ENCODE results near the gene CHIT1. TPM values are rescaled to one million over a fixed set of nuclear protein-coding genes. Genes with fewer than 3 reads are reported as not detected.

CHIT1 gene
- total RNA-seq, 1 experiment from 2014 or later: not detected

DNA sequence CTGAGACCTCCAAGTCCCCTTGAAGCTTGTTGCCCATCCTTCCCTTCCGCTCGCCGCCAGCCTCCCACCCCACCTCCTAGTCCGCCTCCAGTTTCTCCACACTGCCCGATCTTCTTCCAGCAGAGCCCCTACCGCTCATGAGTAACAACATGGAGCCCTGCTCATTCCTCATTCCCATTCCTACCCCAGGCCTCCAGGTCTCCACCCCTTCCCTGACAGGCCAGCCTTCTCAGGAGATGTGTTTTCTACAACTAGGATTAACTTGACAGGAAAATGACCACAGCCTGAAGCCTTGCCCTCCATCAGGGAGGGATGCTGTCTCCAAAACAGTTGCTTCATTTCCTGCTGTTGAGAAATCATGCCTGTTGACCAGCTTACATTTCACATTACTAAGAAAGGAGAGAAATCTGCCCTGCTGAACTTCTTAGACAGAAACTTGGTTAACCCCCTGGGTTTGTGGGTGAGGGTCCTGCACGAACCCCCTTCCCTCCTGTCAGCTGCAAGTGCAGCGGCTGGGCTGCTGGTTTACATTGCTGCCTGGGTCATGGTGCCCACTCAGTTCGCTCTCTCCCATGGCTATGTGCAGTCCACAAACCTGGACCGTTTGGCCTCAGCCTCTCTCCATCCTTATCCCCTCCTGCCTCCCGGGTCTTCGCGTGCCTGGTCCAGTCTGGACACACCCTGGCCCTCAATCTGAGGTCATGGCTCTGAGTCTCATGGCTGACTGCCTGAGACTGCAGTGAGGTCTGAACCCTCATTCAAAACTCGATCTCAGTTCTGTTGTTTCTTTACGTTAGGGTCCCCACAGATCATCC lies 26.8 kb downstream of the CHIT1 start:
- Histone ChIP-seq H4K20me1 (ENCODE audit: insufficient read depth) (no peaks in the 10 kb centered on the region), H3K9ac (ENCODE audit: low read length) (no peak overlapping the region), H3K9me2 (ENCODE audit: insufficient read depth) (no peaks in the 10 kb centered on the region), H3K27ac (ENCODE audit: low read depth, low read length) (no peak overlapping the region), H2AFZ (ENCODE audit: low read depth, low read length, poor library complexity, severe bottlenecking) (no peak overlapping the region), H3K79me2 (ENCODE audit: insufficient read depth, low read length) (no peaks in the 10 kb centered on the region), H3K4me1 (ENCODE audit: control insufficient read depth in 1 of 2, insufficient read depth in 2 of 2, low read length in 2 of 2) (peaks cover 0 to 5% of the 10 kb centered on the region in 2 experiments; a peak in 2 of 4 replicates), H3K4me2 (ENCODE audit: low read length) (no peak overlapping the region), H3K27me3 (ENCODE audit: insufficient read depth, low read length) (no peaks in the 10 kb centered on the region), H3K36me3 (ENCODE audit: control insufficient read depth in 1 of 2, insufficient read depth in 2 of 2, low read length in 2 of 2) (no peaks in the 10 kb centered on the region), H3K9me3 (ENCODE audit: control insufficient read depth in 1 of 2, insufficient read depth in 1 of 2, low read depth in 1 of 2, low read length in 2 of 2) (no peaks in the 10 kb centered on the region), H3K4me3 (replicated peaks in 1 of 2; ENCODE audit: low read depth in 1 of 2, low read length in 2 of 2) (no peak overlapping the region)
- intact Hi-C loops (cut with micrococcal nuclease): no loop called here
- DNase-seq (ENCODE audit: low read depth, low spot score) (no peak), ATAC-seq (no peak)
- ChIA-PET RAD21 (ENCODE audit: low non-redundant PET in 1 of 2, low total read pairs in 2 of 2, uncharacterized antibody in 2 of 2, unreplicated experiment in 2 of 2) (no interaction called here), POLR2A (no interaction called here), CTCF (no interaction called here)
- no peak for TF ChIP-seq EGR1 (IDR thresholded peaks at IDR 0.05; ENCODE audit: low read depth)
- no peak for TF ChIP-seq ZFX (IDR thresholded peaks at IDR 0.05)
- no peak for TF ChIP-seq RAD21 (IDR thresholded peaks at IDR 0.05; ENCODE audit: low read depth)
- no peak for TF ChIP-seq POLR2AphosphoS5 (IDR thresholded peaks at IDR 0.05; ENCODE audit: low read depth, low read length)
- TF ChIP-seq, protein P1, sequence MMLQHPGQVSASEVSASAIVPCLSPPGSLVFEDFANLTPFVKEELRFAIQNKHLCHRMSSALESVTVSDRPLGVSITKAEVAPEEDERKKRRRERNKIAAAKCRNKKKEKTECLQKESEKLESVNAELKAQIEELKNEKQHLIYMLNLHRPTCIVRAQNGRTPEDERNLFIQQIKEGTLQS (IDR thresholded peaks at IDR 0.05): no peak
- TF ChIP-seq, protein P2, sequence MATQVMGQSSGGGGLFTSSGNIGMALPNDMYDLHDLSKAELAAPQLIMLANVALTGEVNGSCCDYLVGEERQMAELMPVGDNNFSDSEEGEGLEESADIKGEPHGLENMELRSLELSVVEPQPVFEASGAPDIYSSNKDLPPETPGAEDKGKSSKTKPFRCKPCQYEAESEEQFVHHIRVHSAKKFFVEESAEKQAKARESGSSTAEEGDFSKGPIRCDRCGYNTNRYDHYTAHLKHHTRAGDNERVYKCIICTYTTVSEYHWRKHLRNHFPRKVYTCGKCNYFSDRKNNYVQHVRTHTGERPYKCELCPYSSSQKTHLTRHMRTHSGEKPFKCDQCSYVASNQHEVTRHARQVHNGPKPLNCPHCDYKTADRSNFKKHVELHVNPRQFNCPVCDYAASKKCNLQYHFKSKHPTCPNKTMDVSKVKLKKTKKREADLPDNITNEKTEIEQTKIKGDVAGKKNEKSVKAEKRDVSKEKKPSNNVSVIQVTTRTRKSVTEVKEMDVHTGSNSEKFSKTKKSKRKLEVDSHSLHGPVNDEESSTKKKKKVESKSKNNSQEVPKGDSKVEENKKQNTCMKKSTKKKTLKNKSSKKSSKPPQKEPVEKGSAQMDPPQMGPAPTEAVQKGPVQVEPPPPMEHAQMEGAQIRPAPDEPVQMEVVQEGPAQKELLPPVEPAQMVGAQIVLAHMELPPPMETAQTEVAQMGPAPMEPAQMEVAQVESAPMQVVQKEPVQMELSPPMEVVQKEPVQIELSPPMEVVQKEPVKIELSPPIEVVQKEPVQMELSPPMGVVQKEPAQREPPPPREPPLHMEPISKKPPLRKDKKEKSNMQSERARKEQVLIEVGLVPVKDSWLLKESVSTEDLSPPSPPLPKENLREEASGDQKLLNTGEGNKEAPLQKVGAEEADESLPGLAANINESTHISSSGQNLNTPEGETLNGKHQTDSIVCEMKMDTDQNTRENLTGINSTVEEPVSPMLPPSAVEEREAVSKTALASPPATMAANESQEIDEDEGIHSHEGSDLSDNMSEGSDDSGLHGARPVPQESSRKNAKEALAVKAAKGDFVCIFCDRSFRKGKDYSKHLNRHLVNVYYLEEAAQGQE (IDR thresholded peaks at IDR 0.05; ENCODE audit: low read depth): no peak
- no peak for TF ChIP-seq CBX3 (IDR thresholded peaks at IDR 0.05; ENCODE audit: low read depth)
- no TSS peak for BruUV-seq (replicated peaks)

Measured in HCT116 (cell line).